GM19240 (cell line): Measurements from ENCODE around the gene COL3A1.

Experiments used
- DNase-seq: peaks from one replicate; pipeline ENCODE4 v3.0.0; 2011; ENCODE audit warnings: low spot score; ENCODE audit not compliant: insufficient read length

The COL3A1 gene

GRCh38 chr2:188974164-188974563 is at the start of gene COL3A1:
TSS of gene COL3A1 (plus strand) at chr2:188974373. CDS start at chr2:188974490, 117 bp downstream.
- DNase-seq, result no peak

- no peak for DNase-seq
These were observed 45.5 kb upstream of the COL3A1 start for GRCh38 chr2:188928643-188929042.

- no peak for DNase-seq
These were observed 42.8 kb upstream of the COL3A1 start for GRCh38 chr2:188931361-188931760.

GRCh38 chr2:188937228-188938220 is 36.6 kb upstream of the COL3A1 start:
- DNase-seq, result no peak

GRCh38 chr2:188940171-188940570 is 34.0 kb upstream of the COL3A1 start:
- no peak for DNase-seq

- DNase-seq, result no peak
These were observed 29.7 kb upstream of the COL3A1 start for GRCh38 chr2:188944442-188944841.

- no peak for DNase-seq
These were observed 24.9 kb upstream of the COL3A1 start for GRCh38 chr2:188949046-188949818.

- no peak for DNase-seq
These were observed 21.3 kb upstream of the COL3A1 start for GRCh38 chr2:188952901-188953300.

GRCh38 chr2:188956290-188956689 is 17.9 kb upstream of the COL3A1 start:
- no peak for DNase-seq

GRCh38 chr2:188956961-188957360 is 17.2 kb upstream of the COL3A1 start:
- DNase-seq, result no peak

- DNase-seq, result no peak
These were observed 16.5 kb upstream of the COL3A1 start for GRCh38 chr2:188957646-188958045.

GRCh38 chr2:188963741-188964140 is 10.4 kb upstream of the COL3A1 start:
- no peak for DNase-seq

- DNase-seq, result no peak
These were observed 9.1 kb upstream of the COL3A1 start for GRCh38 chr2:188964976-188965546.

GRCh38 chr2:188965563-188965962 is 8.6 kb upstream of the COL3A1 start:
- DNase-seq, result no peak

- DNase-seq, result no peak
These were observed 8.0 kb upstream of the COL3A1 start for GRCh38 chr2:188966079-188966571.

GRCh38 chr2:188966728-188967440 is 7.3 kb upstream of the COL3A1 start:
- no peak for DNase-seq

GRCh38 chr2:188969236-188969635 is 4.9 kb upstream of the COL3A1 start:
- no peak for DNase-seq

- DNase-seq, result no peak
These were observed 4.5 kb upstream of the COL3A1 start for GRCh38 chr2:188969651-188970050.

- no peak for DNase-seq
These were observed 4.0 kb upstream of the COL3A1 start for GRCh38 chr2:188970211-188970610.

GRCh38 chr2:188971432-188971861 is 2.7 kb upstream of the COL3A1 start:
- DNase-seq, result no peak

- no peak for DNase-seq
These were observed 532 bp upstream of the COL3A1 start for GRCh38 chr2:188973641-188974040.
